GM23338 (cell line): ENCODE data around the gene ZC2HC1B. TPM values are rescaled to one million over a fixed set of nuclear protein-coding genes. Genes with fewer than 3 reads are reported as not detected.

Experiments
- ATAC-seq: fragments of 200-7000 bp; cut with Tn5 transposase; 3 replicates; pipeline ENCODE4 v1.9.1; 2020
- DNase-seq: peaks from one replicate; pipeline ENCODE4 v3.0.0-alpha.2; 2015; ENCODE audit warnings: low spot score
- H2AFZ ChIP-seq: fragments of 200-600 bp; sonication (generic); 2 replicates; pipeline ENCODE4 v1.8.0; 2016; ENCODE audit warnings: antibody characterized with exemption, mild to moderate bottlenecking, moderate library complexity
- H3F3A ChIP-seq: fragments of 200-600 bp; sonication (generic); replicated peaks from 2 replicates; pipeline ENCODE4 v1.8.0; 2017; ENCODE audit warnings: antibody characterized with exemption, mixed run types, low read depth
- H3K27ac ChIP-seq: fragments of 200-600 bp; sonication (generic); 2 replicates; pipeline ENCODE4 v1.6.1; 2016; ENCODE audit warnings: low read depth
- H3K27me3 ChIP-seq: fragments of 200-600 bp; sonication (generic); 2 replicates; pipeline ENCODE4 v1.8.0; 2016; ENCODE audit warnings: mild to moderate bottlenecking, mixed run types, moderate library complexity; ENCODE audit not compliant: insufficient read depth
- H3K36me3 ChIP-seq: fragments of 200-600 bp; sonication (generic); 2 replicates; pipeline ENCODE4 v1.8.0; 2016; ENCODE audit warnings: mild to moderate bottlenecking; ENCODE audit not compliant: insufficient read depth
- H3K4me1 ChIP-seq: fragments of 200-600 bp; sonication (generic); 2 replicates; pipeline ENCODE4 v1.8.0; 2016; ENCODE audit warnings: mild to moderate bottlenecking, moderate library complexity; ENCODE audit not compliant: insufficient read depth
- H3K4me2 ChIP-seq: fragments of 200-600 bp; sonication (generic); 2 replicates; pipeline ENCODE4 v1.7.1; 2017; ENCODE audit warnings: mixed run types
- H3K4me3 ChIP-seq: fragments of 200-600 bp; sonication (generic); 2 replicates; pipeline ENCODE4 v1.6.1; 2016; ENCODE audit warnings: mixed run types
- H3K79me2 ChIP-seq: fragments of 200-600 bp; sonication (generic); replicated peaks from 2 replicates; pipeline ENCODE4 v1.8.0; 2017; ENCODE audit warnings: mild to moderate bottlenecking; ENCODE audit not compliant: insufficient read depth
- H3K9me2 ChIP-seq: fragments of 200-600 bp; sonication (generic); 2 replicates; pipeline ENCODE4 v1.8.0; 2017; ENCODE audit not compliant: insufficient read depth
- H4K20me1 ChIP-seq: fragments of 200-600 bp; sonication (generic); replicated peaks from 2 replicates; pipeline ENCODE4 v1.8.0; 2017; ENCODE audit warnings: mild to moderate bottlenecking; ENCODE audit not compliant: insufficient read depth
- H3K27ac Mint-ChIP-seq: 2 replicates; pipeline ENCODE4 v1.8.0; 2020; ENCODE audit warnings: inconsistent platforms, mild to moderate bottlenecking, moderate library complexity, mixed read lengths
- H3K27me3 Mint-ChIP-seq: 3 replicates; pipeline ENCODE4 v1.8.0; 2022; ENCODE audit warnings: low read depth, mild to moderate bottlenecking, moderate library complexity, mixed read lengths, inconsistent platforms; ENCODE audit not compliant: insufficient read depth, poor library complexity
- H3K36me3 Mint-ChIP-seq: 3 replicates; pipeline ENCODE4 v1.8.0; 2021; ENCODE audit warnings: low read depth, mild to moderate bottlenecking, inconsistent platforms, moderate library complexity, mixed read lengths
- H3K4me1 Mint-ChIP-seq: 3 replicates; pipeline ENCODE4 v1.8.0; 2020; ENCODE audit warnings: mild to moderate bottlenecking, inconsistent platforms, mixed read lengths
- H3K4me3 Mint-ChIP-seq: 3 replicates; pipeline ENCODE4 v1.8.0; 2021; ENCODE audit warnings: moderate library complexity, mild to moderate bottlenecking, inconsistent platforms, mixed read lengths
- H3K9me3 Mint-ChIP-seq: 3 replicates; pipeline ENCODE4 v1.8.0; 2020; ENCODE audit warnings: moderate library complexity, mild to moderate bottlenecking, inconsistent platforms, mixed read lengths
- EZH2phosphoT487 ChIP-seq: fragments of 200-600 bp; sonication (generic); IDR thresholded peaks from one replicate; pipeline ENCODE4 v1.8.1; 2018; ENCODE audit warnings: antibody characterized with exemption; ENCODE audit not compliant: unreplicated experiment
- NANOG ChIP-seq: IDR thresholded peaks from 2 replicates; pipeline ENCODE4 v1.6.1; 2016; ENCODE audit warnings: antibody characterized with exemption, borderline replicate concordance
- POLR2AphosphoS5 ChIP-seq: IDR thresholded peaks from 2 replicates; pipeline ENCODE4 v1.6.1; 2016; ENCODE audit warnings: antibody characterized with exemption, low read depth
- STAT1 ChIP-seq: IDR thresholded peaks from one replicate; pipeline ENCODE4 v1.6.1; 2016; ENCODE audit warnings: antibody characterized with exemption; ENCODE audit not compliant: unreplicated experiment
- ZNF114 ChIP-seq: fragments of 250-450 bp; sonication (Bioruptor Pico); IDR thresholded peaks from 2 replicates; pipeline ENCODE4 v1.5.0; 2020; ENCODE audit warnings: mild to moderate bottlenecking, moderate library complexity
- polyA plus RNA-seq: library from polyadenylated mRNA; unstranded; fragments of >200 nt; fragmentation: Nextera tagmentation; extraction: Ambion mirVana; gene quantifications from 2 replicates; pipeline ENCODE4 v1.2.1, GENCODE V29; 2016
- total RNA-seq: library from RNA; depleted of rRNA; stranded (reverse); fragments of >200 nt; shearing (Covaris generic); gene quantifications from 2 replicates; pipeline ENCODE4 v1.2.3, GENCODE V29; 2014
- TF ChIP-seq, protein P1 (sequence below): IDR thresholded peaks from 2 replicates; pipeline ENCODE4 v1.6.1; 2016; ENCODE audit warnings: antibody characterized with exemption
- TF ChIP-seq, protein P2 (sequence below): fragments of 250-450 bp; sonication (Bioruptor Pico); IDR thresholded peaks from 2 replicates; pipeline ENCODE4 v1.5.0; 2020; ENCODE audit warnings: mild to moderate bottlenecking, moderate library complexity
- TF ChIP-seq, protein P3 (sequence below): IDR thresholded peaks from one replicate; pipeline ENCODE4 v1.6.1; 2018; ENCODE audit warnings: antibody characterized with exemption; ENCODE audit not compliant: unreplicated experiment

Gene ZC2HC1B
- total and polyA plus RNA-seq, 2 experiments from 2014 or later = not detected

DNA sequence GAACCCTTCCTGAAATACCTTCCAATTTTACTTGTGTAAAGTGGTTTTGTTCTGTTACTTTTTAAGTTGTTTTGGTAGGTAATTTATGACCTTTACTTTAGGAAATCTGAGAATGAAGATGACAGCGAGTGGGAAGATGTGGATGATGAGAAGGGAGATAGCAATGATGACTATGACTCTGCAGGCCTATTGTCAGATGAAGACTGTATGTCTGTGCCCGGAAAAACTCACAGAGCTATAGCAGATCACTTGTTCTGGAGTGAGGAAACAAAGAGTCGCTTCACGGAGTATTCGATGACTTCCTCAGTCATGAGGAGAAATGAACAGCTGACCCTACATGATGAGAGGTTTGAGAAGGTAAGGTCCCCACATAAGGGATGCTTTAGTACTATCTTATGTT, 6.6 kb upstream of the ZC2HC1B start:
- peaks cover 8% of the 10 kb centered on the region; the same call in 2 of the 3 replicates for H3K4me1 Mint-ChIP-seq
- H3K4me3 Mint-ChIP-seq = no peak overlapping the region
- Histone ChIP-seq H3K4me1 (peaks cover 8% of the 10 kb centered on the region), H3K27ac (no peak overlapping the region), H3K4me3 (no peak overlapping the region), H3K4me2 (no peak overlapping the region), H4K20me1 (peaks cover 28% of the 10 kb centered on the region), H2AFZ (no peak overlapping the region), H3K36me3 (peaks cover 71% of the 10 kb centered on the region), H3K27me3 (no peaks in the 10 kb centered on the region), H3K79me2 (peaks cover 36% of the 10 kb centered on the region), H3K9me2 (no peaks in the 10 kb centered on the region), H3F3A (no peaks in the 10 kb centered on the region; the same call in 1 of the 2 replicates)
- peaks cover 96% of the 10 kb centered on the region for H3K36me3 Mint-ChIP-seq
- no peaks in the 10 kb centered on the region for H3K27me3 Mint-ChIP-seq
- H3K9me3 Mint-ChIP-seq = no peaks in the 10 kb centered on the region; the same call in 1 of the 3 replicates
- ATAC-seq (no peak), DNase-seq (no peak)
- TF ChIP-seq EZH2phosphoT487 (no peak), NANOG (no peak), ZNF114 (CRISPR knock-in tag) (no peak), STAT1 (no peak), POLR2AphosphoS5 (no peak)
- TF ChIP-seq, protein P1, sequence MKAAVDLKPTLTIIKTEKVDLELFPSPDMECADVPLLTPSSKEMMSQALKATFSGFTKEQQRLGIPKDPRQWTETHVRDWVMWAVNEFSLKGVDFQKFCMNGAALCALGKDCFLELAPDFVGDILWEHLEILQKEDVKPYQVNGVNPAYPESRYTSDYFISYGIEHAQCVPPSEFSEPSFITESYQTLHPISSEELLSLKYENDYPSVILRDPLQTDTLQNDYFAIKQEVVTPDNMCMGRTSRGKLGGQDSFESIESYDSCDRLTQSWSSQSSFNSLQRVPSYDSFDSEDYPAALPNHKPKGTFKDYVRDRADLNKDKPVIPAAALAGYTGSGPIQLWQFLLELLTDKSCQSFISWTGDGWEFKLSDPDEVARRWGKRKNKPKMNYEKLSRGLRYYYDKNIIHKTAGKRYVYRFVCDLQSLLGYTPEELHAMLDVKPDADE = no peak
- TF ChIP-seq, protein P2, sequence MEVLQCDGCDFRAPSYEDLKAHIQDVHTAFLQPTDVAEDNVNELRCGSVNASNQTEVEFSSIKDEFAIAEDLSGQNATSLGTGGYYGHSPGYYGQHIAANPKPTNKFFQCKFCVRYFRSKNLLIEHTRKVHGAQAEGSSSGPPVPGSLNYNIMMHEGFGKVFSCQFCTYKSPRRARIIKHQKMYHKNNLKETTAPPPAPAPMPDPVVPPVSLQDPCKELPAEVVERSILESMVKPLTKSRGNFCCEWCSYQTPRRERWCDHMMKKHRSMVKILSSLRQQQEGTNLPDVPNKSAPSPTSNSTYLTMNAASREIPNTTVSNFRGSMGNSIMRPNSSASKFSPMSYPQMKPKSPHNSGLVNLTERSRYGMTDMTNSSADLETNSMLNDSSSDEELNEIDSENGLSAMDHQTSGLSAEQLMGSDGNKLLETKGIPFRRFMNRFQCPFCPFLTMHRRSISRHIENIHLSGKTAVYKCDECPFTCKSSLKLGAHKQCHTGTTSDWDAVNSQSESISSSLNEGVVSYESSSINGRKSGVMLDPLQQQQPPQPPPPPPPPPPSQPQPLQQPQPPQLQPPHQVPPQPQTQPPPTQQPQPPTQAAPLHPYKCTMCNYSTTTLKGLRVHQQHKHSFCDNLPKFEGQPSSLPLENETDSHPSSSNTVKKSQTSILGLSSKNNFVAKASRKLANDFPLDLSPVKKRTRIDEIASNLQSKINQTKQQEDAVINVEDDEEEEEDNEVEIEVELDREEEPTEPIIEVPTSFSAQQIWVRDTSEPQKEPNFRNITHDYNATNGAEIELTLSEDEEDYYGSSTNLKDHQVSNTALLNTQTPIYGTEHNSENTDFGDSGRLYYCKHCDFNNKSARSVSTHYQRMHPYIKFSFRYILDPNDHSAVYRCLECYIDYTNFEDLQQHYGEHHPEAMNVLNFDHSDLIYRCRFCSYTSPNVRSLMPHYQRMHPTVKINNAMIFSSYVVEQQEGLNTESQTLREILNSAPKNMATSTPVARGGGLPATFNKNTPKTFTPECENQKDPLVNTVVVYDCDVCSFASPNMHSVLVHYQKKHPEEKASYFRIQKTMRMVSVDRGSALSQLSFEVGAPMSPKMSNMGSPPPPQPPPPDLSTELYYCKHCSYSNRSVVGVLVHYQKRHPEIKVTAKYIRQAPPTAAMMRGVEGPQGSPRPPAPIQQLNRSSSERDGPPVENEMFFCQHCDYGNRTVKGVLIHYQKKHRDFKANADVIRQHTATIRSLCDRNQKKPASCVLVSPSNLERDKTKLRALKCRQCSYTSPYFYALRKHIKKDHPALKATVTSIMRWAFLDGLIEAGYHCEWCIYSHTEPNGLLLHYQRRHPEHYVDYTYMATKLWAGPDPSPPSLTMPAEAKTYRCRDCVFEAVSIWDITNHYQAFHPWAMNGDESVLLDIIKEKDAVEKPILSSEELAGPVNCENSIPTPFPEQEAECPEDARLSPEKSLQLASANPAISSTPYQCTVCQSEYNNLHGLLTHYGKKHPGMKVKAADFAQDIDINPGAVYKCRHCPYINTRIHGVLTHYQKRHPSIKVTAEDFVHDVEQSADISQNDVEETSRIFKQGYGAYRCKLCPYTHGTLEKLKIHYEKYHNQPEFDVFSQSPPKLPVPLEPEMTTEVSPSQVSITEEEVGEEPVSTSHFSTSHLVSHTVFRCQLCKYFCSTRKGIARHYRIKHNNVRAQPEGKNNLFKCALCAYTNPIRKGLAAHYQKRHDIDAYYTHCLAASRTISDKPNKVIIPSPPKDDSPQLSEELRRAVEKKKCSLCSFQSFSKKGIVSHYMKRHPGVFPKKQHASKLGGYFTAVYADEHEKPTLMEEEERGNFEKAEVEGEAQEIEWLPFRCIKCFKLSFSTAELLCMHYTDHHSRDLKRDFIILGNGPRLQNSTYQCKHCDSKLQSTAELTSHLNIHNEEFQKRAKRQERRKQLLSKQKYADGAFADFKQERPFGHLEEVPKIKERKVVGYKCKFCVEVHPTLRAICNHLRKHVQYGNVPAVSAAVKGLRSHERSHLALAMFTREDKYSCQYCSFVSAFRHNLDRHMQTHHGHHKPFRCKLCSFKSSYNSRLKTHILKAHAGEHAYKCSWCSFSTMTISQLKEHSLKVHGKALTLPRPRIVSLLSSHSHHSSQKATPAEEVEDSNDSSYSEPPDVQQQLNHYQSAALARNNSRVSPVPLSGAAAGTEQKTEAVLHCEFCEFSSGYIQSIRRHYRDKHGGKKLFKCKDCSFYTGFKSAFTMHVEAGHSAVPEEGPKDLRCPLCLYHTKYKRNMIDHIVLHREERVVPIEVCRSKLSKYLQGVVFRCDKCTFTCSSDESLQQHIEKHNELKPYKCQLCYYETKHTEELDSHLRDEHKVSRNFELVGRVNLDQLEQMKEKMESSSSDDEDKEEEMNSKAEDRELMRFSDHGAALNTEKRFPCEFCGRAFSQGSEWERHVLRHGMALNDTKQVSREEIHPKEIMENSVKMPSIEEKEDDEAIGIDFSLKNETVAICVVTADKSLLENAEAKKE (CRISPR knock-in tag) = no peak
- TF ChIP-seq, protein P3, sequence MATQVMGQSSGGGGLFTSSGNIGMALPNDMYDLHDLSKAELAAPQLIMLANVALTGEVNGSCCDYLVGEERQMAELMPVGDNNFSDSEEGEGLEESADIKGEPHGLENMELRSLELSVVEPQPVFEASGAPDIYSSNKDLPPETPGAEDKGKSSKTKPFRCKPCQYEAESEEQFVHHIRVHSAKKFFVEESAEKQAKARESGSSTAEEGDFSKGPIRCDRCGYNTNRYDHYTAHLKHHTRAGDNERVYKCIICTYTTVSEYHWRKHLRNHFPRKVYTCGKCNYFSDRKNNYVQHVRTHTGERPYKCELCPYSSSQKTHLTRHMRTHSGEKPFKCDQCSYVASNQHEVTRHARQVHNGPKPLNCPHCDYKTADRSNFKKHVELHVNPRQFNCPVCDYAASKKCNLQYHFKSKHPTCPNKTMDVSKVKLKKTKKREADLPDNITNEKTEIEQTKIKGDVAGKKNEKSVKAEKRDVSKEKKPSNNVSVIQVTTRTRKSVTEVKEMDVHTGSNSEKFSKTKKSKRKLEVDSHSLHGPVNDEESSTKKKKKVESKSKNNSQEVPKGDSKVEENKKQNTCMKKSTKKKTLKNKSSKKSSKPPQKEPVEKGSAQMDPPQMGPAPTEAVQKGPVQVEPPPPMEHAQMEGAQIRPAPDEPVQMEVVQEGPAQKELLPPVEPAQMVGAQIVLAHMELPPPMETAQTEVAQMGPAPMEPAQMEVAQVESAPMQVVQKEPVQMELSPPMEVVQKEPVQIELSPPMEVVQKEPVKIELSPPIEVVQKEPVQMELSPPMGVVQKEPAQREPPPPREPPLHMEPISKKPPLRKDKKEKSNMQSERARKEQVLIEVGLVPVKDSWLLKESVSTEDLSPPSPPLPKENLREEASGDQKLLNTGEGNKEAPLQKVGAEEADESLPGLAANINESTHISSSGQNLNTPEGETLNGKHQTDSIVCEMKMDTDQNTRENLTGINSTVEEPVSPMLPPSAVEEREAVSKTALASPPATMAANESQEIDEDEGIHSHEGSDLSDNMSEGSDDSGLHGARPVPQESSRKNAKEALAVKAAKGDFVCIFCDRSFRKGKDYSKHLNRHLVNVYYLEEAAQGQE = no peak
- no peak overlapping the region for H3K27ac Mint-ChIP-seq
